ENCODE measurements around the gene KRTAP10-12.
"Not testable (repeated sequence)": the region's sequence is repeated elsewhere in the genome, so short reads cannot be mapped to it uniquely, and the experiment has no call there.

KRTAP10-12 gene

DNA sequence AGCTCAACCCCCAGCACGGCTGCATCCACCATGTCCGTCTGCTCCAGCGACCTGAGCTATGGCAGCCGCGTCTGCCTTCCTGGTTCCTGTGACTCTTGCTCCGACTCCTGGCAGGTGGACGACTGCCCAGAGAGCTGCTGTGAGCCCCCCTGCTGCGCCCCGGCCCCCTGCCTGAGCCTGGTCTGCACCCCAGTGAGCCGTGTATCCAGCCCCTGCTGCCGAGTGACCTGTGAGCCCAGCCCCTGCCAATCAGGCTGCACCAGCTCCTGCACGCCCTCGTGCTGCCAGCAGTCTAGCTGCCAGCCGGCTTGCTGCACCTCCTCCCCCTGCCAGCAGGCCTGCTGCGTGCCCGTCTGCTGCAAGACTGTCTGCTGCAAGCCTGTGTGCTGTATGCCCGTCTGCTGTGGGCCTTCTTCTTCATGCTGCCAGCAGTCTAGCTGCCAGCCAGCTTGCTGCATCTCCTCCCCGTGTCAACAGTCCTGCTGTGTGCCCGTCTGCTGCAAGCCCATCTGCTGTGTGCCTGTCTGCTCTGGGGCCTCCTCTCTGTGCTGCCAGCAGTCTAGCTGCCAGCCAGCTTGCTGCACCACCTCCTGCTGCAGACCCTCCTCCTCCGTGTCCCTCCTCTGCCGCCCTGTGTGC lies at the start of gene KRTAP10-12:
KRTAP10-12 (plus strand) TSS at position 1 of the 639 bp plus-strand sequence; CDS start at position 31, 30 bp downstream.
- DNase-seq (ENCODE audit: low spot score); in situ Hi-C loops (cut with MboI; ENCODE audit: low pct_unique_long_range_greater_than_20kb, low sequenced_read_pairs, unreplicated experiment): not testable (repeated sequence)

GRCh38 chr21:44647222-44647552 lies 49.8 kb upstream of the KRTAP10-12 start:
- DNase-seq (ENCODE audit: low spot score): no peak
- TF ChIP-seq CTCF (IDR thresholded peaks at IDR 0.05; ENCODE audit: extremely low read depth, insufficient read depth, missing control alignments): no peak
- in situ Hi-C loops (cut with MboI; ENCODE audit: low pct_unique_long_range_greater_than_20kb, low sequenced_read_pairs, unreplicated experiment): no loop called here

GRCh38 chr21:44648557-44649311 lies 48.2 kb upstream of the KRTAP10-12 start:
- no peak for TF ChIP-seq CTCF (IDR thresholded peaks at IDR 0.05; ENCODE audit: extremely low read depth, insufficient read depth, missing control alignments)
- no peak for DNase-seq (ENCODE audit: low spot score)
- in situ Hi-C loops (cut with MboI; ENCODE audit: low pct_unique_long_range_greater_than_20kb, low sequenced_read_pairs, unreplicated experiment): no loop called here

GRCh38 chr21:44649521-44650100 lies 47.4 kb upstream of the KRTAP10-12 start:
- DNase-seq (ENCODE audit: low spot score): no peak
- TF ChIP-seq CTCF (IDR thresholded peaks at IDR 0.05; ENCODE audit: extremely low read depth, insufficient read depth, missing control alignments): no peak
- in situ Hi-C loops (cut with MboI; ENCODE audit: low pct_unique_long_range_greater_than_20kb, low sequenced_read_pairs, unreplicated experiment): no loop called here

DNA sequence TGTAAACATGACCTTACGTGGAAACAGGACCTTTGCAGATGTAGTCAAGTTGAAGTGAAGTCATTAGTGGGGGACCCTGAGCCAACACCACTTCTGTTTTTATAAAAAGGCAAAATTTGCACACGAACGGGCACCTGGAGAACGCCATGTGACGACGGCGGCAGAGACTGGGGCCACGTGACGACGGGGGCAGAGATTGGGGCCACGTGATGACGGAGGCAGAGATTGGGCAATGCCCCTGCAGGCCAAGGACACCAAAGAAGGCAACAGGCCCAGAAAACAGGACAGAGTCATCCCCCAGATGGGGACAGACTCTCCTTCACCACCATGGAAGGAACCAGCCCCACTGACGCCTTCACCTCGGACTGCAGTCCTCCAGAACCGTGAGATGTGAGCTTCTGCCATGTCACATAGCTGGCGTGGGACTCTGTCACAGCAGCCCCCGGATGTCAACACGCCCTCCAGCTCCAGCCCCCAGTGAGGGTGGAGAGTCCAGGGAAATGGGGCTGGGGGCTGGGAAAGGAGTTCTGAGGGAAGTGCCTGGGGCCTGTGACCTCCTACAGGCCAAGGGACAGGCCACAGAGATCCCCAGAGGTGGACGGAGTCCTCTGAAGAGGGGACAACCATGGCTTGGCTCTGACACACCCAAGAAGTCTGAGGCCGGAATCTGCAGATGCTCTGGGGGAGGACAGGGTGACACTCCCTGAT lies 46.6 kb upstream of the KRTAP10-12 start:
- TF ChIP-seq CTCF (IDR thresholded peaks at IDR 0.05; ENCODE audit: extremely low read depth, insufficient read depth, missing control alignments): no peak

DNA sequence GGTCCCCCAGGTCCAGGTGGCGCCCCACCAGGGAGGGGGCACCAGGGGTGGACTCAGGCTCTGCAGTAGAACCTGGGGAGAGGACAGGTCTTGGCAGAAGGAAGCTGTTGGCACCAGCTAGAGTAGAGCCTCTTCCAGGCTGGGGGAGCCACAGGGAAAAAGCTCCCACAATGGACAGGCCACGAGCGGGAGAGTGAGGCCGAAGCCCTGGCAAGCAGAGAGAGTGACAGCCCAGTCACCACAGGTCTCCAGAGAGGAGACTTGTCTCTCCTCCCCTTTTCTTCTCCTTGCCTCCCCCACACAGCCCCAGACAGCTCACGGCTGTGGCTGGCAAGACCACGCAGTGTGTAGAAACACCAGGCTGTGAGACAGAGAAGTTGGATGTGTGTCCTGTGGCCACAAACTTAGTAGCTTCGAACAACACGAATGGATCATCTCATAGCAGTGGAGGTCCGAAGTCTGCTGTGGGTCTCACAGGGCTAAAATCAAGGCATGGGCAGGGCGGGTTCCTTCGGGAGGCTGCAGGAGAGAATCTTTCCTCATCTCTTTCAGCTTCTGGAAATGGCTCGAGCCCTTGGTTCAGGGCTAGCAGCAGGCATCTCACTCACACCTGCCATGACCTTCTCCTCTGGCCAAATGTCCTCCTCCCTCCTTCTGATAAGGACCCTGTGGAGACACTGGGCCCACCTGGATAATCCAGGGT lies 45.8 kb upstream of the KRTAP10-12 start:
- DNase-seq (ENCODE audit: low spot score): no peak
- in situ Hi-C loops (cut with MboI; ENCODE audit: low pct_unique_long_range_greater_than_20kb, low sequenced_read_pairs, unreplicated experiment): no loop called here
- no peak for TF ChIP-seq CTCF (IDR thresholded peaks at IDR 0.05; ENCODE audit: extremely low read depth, insufficient read depth, missing control alignments)

More for the DNA sequence above, 46.6 kb upstream of the KRTAP10-12 start:
- no peak for DNase-seq (ENCODE audit: low spot score)
- in situ Hi-C loops (cut with MboI; ENCODE audit: low pct_unique_long_range_greater_than_20kb, low sequenced_read_pairs, unreplicated experiment): no loop called here
